Trophoblast cell (in vitro differentiated cells and primary cell): ENCODE measurements around the gene PIP4P1.
A peak's percentile ranks its signal among the peaks of the same experiment; 100 is the strongest.

Source experiments
- DNase-seq, 2 donors: peaks; one replicate each; pipeline ENCODE4 v3.0.0-alpha.2; 2016
- H2AFZ ChIP-seq: 2 replicates; pipeline ENCODE4 v1.6.1; 2013; ENCODE audit warnings: low read length, moderate library complexity, mild to moderate bottlenecking; ENCODE audit not compliant: insufficient read depth, poor library complexity
- H2AK5ac ChIP-seq: 2 replicates; pipeline ENCODE4 v1.6.1; 2013; ENCODE audit warnings: mild to moderate bottlenecking, low read length
- H2BK120ac ChIP-seq: 2 replicates; pipeline ENCODE4 v1.6.1; 2013; ENCODE audit warnings: low read length, mild to moderate bottlenecking, moderate library complexity; ENCODE audit not compliant: insufficient read depth, poor library complexity
- H2BK12ac ChIP-seq: 2 replicates; pipeline ENCODE4 v1.6.1; 2013; ENCODE audit warnings: mild to moderate bottlenecking, low read length, moderate library complexity
- H2BK5ac ChIP-seq: 2 replicates; pipeline ENCODE4 v1.6.1; 2013; ENCODE audit warnings: low read length, low read depth, moderate library complexity, mild to moderate bottlenecking; ENCODE audit not compliant: poor library complexity
- H3K14ac ChIP-seq: 2 replicates; pipeline ENCODE4 v1.6.1; 2013; ENCODE audit warnings: mild to moderate bottlenecking, low read length
- H3K18ac ChIP-seq: 2 replicates; pipeline ENCODE4 v1.6.1; 2013; ENCODE audit warnings: mild to moderate bottlenecking, low read length
- H3K23ac ChIP-seq: 2 replicates; pipeline ENCODE4 v1.6.1; 2013; ENCODE audit warnings: low read length
- H3K27ac ChIP-seq: 2 replicates; pipeline ENCODE4 v1.5.1; 2013; ENCODE audit warnings: low read depth, mild to moderate bottlenecking, inconsistent platforms, low read length, moderate library complexity
- H3K27me3 ChIP-seq: 2 replicates; pipeline ENCODE4 v1.6.1; 2013; ENCODE audit warnings: inconsistent platforms, mild to moderate bottlenecking, low read length, moderate library complexity; ENCODE audit not compliant: insufficient read depth
- H3K36me3 ChIP-seq, 2 experiments: 1 replicate in 1 of 2; 2 replicates in 1 of 2; pipeline ENCODE4 v1.6.1; 2013; ENCODE audit warnings: low read length in 2 of 2, mild to moderate bottlenecking in 2 of 2, moderate library complexity in 1 of 2; ENCODE audit not compliant: insufficient read depth in 2 of 2, control insufficient read depth in 1 of 2
- H3K4ac ChIP-seq: 2 replicates; pipeline ENCODE4 v1.6.1; 2013; ENCODE audit warnings: low read depth, mild to moderate bottlenecking, low read length, moderate library complexity
- H3K4me1 ChIP-seq, 2 experiments: 1 replicate in 1 of 2; 2 replicates in 1 of 2; pipeline ENCODE4 v1.6.1; 2013; ENCODE audit warnings: low read length in 2 of 2, mild to moderate bottlenecking in 2 of 2, moderate library complexity in 1 of 2; ENCODE audit not compliant: insufficient read depth in 2 of 2, control insufficient read depth in 1 of 2
- H3K4me2 ChIP-seq: 2 replicates; pipeline ENCODE4 v1.6.1; 2013; ENCODE audit warnings: inconsistent platforms, mild to moderate bottlenecking, low read length, moderate library complexity
- H3K4me3 ChIP-seq: 2 replicates; pipeline ENCODE4 v1.5.1; 2013; ENCODE audit warnings: mild to moderate bottlenecking, low read depth, low read length, inconsistent platforms
- H3K79me1 ChIP-seq: one replicate; pipeline ENCODE4 v1.6.1; 2013; ENCODE audit warnings: low read length
- H3K79me2 ChIP-seq: 2 replicates; pipeline ENCODE4 v1.6.1; 2013; ENCODE audit warnings: low read length, mild to moderate bottlenecking; ENCODE audit not compliant: control insufficient read depth, insufficient read depth, poor library complexity
- H3K9ac ChIP-seq: 2 replicates; pipeline ENCODE4 v1.6.1; 2013; ENCODE audit warnings: mild to moderate bottlenecking, low read length
- H3K9me3 ChIP-seq: 2 replicates; pipeline ENCODE4 v1.6.1; 2013; ENCODE audit warnings: low read depth, mild to moderate bottlenecking, control low read depth, inconsistent platforms, low read length; ENCODE audit not compliant: insufficient read depth
- H4K12ac ChIP-seq: 2 replicates; pipeline ENCODE4 v1.6.1; 2013; ENCODE audit warnings: low read depth, mild to moderate bottlenecking, low read length, moderate library complexity
- H4K8ac ChIP-seq: 2 replicates; pipeline ENCODE4 v1.6.1; 2013; ENCODE audit warnings: low read depth, mild to moderate bottlenecking, low read length, moderate library complexity
- H4K91ac ChIP-seq: one replicate; pipeline ENCODE4 v1.6.1; 2013; ENCODE audit warnings: low read depth, mild to moderate bottlenecking, low read length, moderate library complexity
- WGBS: extraction: QIAGEN DNeasy Blood & Tissue Kit; methylation state at CpG from one replicate; pipeline ENCODE4 v1.1.7; 2013; ENCODE audit warnings: missing lambda C conversion rate; ENCODE audit not compliant: insufficient read length, insufficient coverage; ENCODE audit errors: extremely low coverage; 5-methylcytosine and 5-hydroxymethylcytosine counted together

The PIP4P1 gene

GRCh38 chr14:20458031-20458789, 3.0 kb downstream of the PIP4P1 start:
- H2AK5ac ChIP-seq = no peak overlapping the region
- no peak overlapping the region for H4K12ac ChIP-seq
- WGBS = no CpG with 5 or more reads among the region's 8 CpGs
- no peak overlapping the region for H3K9ac ChIP-seq
- H3K4ac ChIP-seq = no peak overlapping the region
- peaks cover 17% of the 10 kb centered on the region for H3K79me2 ChIP-seq
- H3K4me2 ChIP-seq = no peak overlapping the region
- no peak overlapping the region for H4K91ac ChIP-seq
- H3K18ac ChIP-seq = no peak overlapping the region
- no peak overlapping the region for H3K23ac ChIP-seq
- peaks cover 15% of the 10 kb centered on the region for H3K79me1 ChIP-seq
- no peak overlapping the region for H2BK5ac ChIP-seq
- H3K27me3 ChIP-seq = no peaks in the 10 kb centered on the region
- peak overlapping the region; percentile 11 for H3K27ac ChIP-seq
- peak overlapping the region; percentile 2 for H4K8ac ChIP-seq
- no peak overlapping the region for H2BK120ac ChIP-seq
- H3K14ac ChIP-seq = no peak overlapping the region
- H2BK12ac ChIP-seq = no peak overlapping the region
- H3K9me3 ChIP-seq = no peaks in the 10 kb centered on the region
- H3K4me1 ChIP-seq = peaks cover 8 to 10% of the 10 kb centered on the region in 2 experiments
- H3K4me3 ChIP-seq = no peak overlapping the region
- H2AFZ ChIP-seq = no peak overlapping the region
- DNase-seq = no peak
- H3K36me3 ChIP-seq = peaks cover 21 to 27% of the 10 kb centered on the region in 2 experiments

GRCh38 chr14:20456971-20457370, 4.3 kb downstream of the PIP4P1 start:
- WGBS = no CpG with 5 or more reads among the region's 13 CpGs
- Histone ChIP-seq H3K4me1 (peaks cover 8 to 10% of the 10 kb centered on the region in 2 experiments), H2AFZ (no peak overlapping the region), H3K4ac (peak overlapping the region; percentile 4), H4K91ac (no peak overlapping the region), H3K4me2 (no peak overlapping the region), H4K8ac (no peak overlapping the region), H3K79me1 (peaks cover 15% of the 10 kb centered on the region), H2BK5ac (no peak overlapping the region), H3K9me3 (no peaks in the 10 kb centered on the region), H3K79me2 (peaks cover 17% of the 10 kb centered on the region), H3K14ac (no peak overlapping the region), H4K12ac (no peak overlapping the region), H3K4me3 (peak overlapping the region; percentile 47), H3K18ac (no peak overlapping the region), H3K27me3 (no peaks in the 10 kb centered on the region), H2BK120ac (no peak overlapping the region), H3K27ac (no peak overlapping the region), H2BK12ac (no peak overlapping the region), H3K36me3 (peaks cover 24 to 31% of the 10 kb centered on the region in 2 experiments), H3K9ac (no peak overlapping the region), H2AK5ac (no peak overlapping the region), H3K23ac (no peak overlapping the region)
- no peak for DNase-seq

- peak overlapping the region; percentile 52 for H4K91ac ChIP-seq
- H2AFZ ChIP-seq = peak overlapping the region; percentile 41
- H3K9ac ChIP-seq = peak overlapping the region; percentile 99
- peak overlapping the region; percentile 74 for H2BK120ac ChIP-seq
- peak overlapping the region; percentile 63 for H3K4me2 ChIP-seq
- DNase-seq = peak; percentile 61 to 75
- peak overlapping the region; percentile 75 for H3K27ac ChIP-seq
- no peaks in the 10 kb centered on the region for H3K9me3 ChIP-seq
- H3K36me3 ChIP-seq = peaks cover 29 to 34% of the 10 kb centered on the region in 2 experiments
- H3K27me3 ChIP-seq = no peaks in the 10 kb centered on the region
- H2AK5ac ChIP-seq = no peak overlapping the region
- H3K79me2 ChIP-seq = peaks cover 12% of the 10 kb centered on the region
- peak overlapping the region; percentile 3 for H2BK5ac ChIP-seq
- H3K18ac ChIP-seq = peak overlapping the region; percentile 62
- peak overlapping the region; percentile 87 for H3K4ac ChIP-seq
- WGBS = no CpG with 5 or more reads among the region's 39 CpGs
- H4K12ac ChIP-seq = peak overlapping the region; percentile 3
- H3K4me1 ChIP-seq = peaks cover 7 to 10% of the 10 kb centered on the region in 2 experiments
- peak overlapping the region; percentile 23 for H3K14ac ChIP-seq
- peak overlapping the region; percentile 49 for H4K8ac ChIP-seq
- no peak overlapping the region for H2BK12ac ChIP-seq
- H3K23ac ChIP-seq = no peak overlapping the region
- H3K4me3 ChIP-seq = peak overlapping the region; percentile 91
- H3K79me1 ChIP-seq = peaks cover 12% of the 10 kb centered on the region
Observed at GRCh38 chr14:20455355-20456300, 5.6 kb downstream of the PIP4P1 start.

- H2AK5ac ChIP-seq = no peak within 1 kb of the TSS
- peak within 1 kb of the TSS; percentile 99 for H3K9ac ChIP-seq
- peak within 1 kb of the TSS; percentile 91 for H3K4me2 ChIP-seq
- H3K4ac ChIP-seq = peak within 1 kb of the TSS; percentile 87
- no CpG with 5 or more reads among the region's 56 CpGs for WGBS
- peak within 1 kb of the TSS; percentile 91 for H3K4me3 ChIP-seq
- peaks cover 10% of the 10 kb centered on the region for H3K79me2 ChIP-seq
- H3K27me3 ChIP-seq = no peaks in the 10 kb centered on the region
- no peak within 1 kb of the TSS for H3K23ac ChIP-seq
- H3K79me1 ChIP-seq = peaks cover 12% of the 10 kb centered on the region
- peak; percentile 98 to 100 for DNase-seq
- peak within 1 kb of the TSS; percentile 83 for H3K27ac ChIP-seq
- peak within 1 kb of the TSS; percentile 75 for H2BK5ac ChIP-seq
- H4K12ac ChIP-seq = peak within 1 kb of the TSS; percentile 82
- no peaks in the 10 kb centered on the region for H3K9me3 ChIP-seq
- peaks cover 4 to 6% of the 10 kb centered on the region in 2 experiments for H3K4me1 ChIP-seq
- peak within 1 kb of the TSS; percentile 86 for H2AFZ ChIP-seq
- peak within 1 kb of the TSS; percentile 74 for H2BK120ac ChIP-seq
- H3K14ac ChIP-seq = peak within 1 kb of the TSS; percentile 81
- peak within 1 kb of the TSS; percentile 91 for H4K8ac ChIP-seq
- no peak within 1 kb of the TSS for H2BK12ac ChIP-seq
- peak within 1 kb of the TSS; percentile 84 for H4K91ac ChIP-seq
- peak within 1 kb of the TSS; percentile 78 for H3K18ac ChIP-seq
- H3K36me3 ChIP-seq = peaks cover 27 to 41% of the 10 kb centered on the region in 2 experiments
Observed at GRCh38 chr14:20454516-20455354, 6.5 kb downstream of the PIP4P1 start, which contains the start of the genes APEX1 and OSGEP. TSS of gene APEX1 (plus strand) at chr14:20455226. CDS start at chr14:20455646, 420 bp downstream. TSS of gene OSGEP (minus strand) at chr14:20454812. CDS start at chr14:20454683, 129 bp downstream.
